GM12801 (cell line): ENCODE data around the gene ANTKMT.

Experiments used
- TF ChIP-seq, protein P1 (sequence below): IDR thresholded peaks from one replicate; pipeline ENCODE4 v1.5.1; 2011; ENCODE audit warnings: control low read depth; ENCODE audit not compliant: insufficient read length; ENCODE audit errors: extremely low read depth

Gene ANTKMT

DNA sequence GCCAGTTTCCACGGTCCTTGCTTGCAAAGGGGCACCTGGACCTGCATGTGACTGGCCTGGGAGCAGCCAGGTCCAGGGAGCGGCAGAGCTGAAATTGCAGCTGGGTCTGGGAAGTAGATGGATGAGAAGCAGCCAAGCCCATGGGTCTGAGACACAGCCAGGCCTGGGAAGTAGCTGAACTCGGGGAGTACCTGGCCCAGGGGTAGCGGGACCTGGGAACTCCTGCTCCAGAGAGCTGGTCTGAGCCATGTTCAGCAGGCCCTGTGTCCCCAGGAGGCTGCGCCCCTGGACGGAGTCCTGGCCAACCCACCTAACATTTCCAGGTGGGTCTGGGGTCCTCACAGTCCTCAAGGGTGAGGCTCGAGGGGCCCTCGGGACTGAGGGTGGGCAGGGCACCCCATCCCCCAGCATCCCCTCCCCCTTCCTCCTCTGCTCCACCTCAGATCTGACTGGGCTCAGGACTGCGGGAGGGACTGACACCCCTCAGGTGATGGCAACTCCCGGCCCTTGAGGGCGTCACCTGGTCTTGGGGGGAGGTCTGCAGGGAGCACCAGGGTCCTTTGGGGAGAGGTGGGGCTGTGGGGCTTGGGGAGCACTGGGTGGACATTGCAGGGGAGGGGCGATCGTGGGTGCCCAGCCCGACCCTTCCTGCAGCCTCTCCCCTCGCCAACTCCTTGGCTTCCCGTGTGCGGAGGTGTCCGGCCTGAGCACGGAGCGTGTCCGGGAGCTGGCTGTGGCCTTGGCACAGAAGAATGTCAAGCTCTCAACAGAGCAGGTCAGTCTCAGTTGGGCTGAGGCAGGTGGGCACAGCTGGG is 42.6 kb downstream of the ANTKMT start:
- TF ChIP-seq, protein P1, sequence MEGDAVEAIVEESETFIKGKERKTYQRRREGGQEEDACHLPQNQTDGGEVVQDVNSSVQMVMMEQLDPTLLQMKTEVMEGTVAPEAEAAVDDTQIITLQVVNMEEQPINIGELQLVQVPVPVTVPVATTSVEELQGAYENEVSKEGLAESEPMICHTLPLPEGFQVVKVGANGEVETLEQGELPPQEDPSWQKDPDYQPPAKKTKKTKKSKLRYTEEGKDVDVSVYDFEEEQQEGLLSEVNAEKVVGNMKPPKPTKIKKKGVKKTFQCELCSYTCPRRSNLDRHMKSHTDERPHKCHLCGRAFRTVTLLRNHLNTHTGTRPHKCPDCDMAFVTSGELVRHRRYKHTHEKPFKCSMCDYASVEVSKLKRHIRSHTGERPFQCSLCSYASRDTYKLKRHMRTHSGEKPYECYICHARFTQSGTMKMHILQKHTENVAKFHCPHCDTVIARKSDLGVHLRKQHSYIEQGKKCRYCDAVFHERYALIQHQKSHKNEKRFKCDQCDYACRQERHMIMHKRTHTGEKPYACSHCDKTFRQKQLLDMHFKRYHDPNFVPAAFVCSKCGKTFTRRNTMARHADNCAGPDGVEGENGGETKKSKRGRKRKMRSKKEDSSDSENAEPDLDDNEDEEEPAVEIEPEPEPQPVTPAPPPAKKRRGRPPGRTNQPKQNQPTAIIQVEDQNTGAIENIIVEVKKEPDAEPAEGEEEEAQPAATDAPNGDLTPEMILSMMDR, result no peak

DNA sequence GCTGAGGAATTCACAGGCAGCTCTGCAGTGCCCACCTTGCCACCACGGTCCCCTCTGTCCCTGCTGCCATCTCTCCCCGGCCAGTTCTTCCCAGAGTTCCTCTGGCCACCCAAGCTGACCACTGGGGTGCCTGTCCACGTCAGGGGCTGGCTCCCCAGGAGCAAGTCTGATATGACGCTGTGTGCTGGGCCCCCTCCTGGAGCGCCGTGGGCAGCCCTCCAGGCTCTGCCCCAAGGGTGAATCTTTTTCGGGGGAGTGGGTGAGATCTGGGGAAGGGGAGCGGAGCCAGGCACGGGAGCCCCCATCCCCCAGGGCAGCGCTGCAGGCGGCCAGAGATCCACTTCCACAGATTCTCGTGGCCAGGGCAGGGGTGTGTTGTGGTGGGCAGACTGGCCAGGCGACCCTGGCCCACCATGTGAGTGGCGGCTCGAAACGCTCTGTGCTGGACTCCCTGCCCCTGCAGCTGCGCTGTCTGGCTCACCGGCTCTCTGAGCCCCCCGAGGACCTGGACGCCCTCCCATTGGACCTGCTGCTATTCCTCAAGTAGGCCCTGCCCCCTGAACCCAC is 43.3 kb downstream of the ANTKMT start:
- TF ChIP-seq, protein P1, result no peak

DNA sequence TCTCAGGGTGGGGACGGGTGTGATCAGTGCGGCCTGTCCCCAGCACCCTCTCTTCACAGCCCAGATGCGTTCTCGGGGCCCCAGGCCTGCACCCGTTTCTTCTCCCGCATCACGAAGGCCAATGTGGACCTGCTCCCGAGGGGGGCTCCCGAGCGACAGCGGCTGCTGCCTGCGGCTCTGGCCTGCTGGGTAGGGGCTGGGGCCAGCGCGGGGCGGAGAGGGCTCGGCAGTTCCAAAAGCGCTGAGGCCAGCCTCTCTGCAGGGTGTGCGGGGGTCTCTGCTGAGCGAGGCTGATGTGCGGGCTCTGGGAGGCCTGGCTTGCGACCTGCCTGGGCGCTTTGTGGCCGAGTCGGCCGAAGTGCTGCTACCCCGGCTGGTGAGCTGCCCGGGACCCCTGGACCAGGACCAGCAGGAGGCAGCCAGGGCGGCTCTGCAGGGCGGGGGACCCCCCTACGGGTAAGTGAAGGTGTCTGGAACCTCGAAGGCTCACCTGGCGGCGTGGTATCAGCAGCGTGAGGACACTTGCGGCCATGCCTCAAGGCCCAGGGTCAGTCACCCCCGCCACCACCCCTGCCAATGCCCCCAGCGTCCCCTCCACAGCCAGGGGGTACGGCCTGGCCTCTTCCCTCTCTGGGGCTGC is 44.0 kb downstream of the ANTKMT start:
- TF ChIP-seq, protein P1, result no peak

DNA sequence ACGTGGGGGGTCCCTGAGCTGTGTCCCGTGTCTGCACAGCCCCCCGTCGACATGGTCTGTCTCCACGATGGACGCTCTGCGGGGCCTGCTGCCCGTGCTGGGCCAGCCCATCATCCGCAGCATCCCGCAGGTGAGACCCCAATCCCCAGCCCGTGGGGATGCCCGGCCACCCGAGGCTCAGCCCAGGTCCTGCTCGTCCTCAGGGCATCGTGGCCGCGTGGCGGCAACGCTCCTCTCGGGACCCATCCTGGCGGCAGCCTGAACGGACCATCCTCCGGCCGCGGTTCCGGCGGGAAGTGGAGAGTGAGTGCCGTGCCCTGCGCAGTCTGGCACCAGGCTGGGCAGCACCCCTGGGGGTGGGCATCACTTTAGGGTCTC is 44.5 kb downstream of the ANTKMT start:
- TF ChIP-seq, protein P1, result no peak

DNA sequence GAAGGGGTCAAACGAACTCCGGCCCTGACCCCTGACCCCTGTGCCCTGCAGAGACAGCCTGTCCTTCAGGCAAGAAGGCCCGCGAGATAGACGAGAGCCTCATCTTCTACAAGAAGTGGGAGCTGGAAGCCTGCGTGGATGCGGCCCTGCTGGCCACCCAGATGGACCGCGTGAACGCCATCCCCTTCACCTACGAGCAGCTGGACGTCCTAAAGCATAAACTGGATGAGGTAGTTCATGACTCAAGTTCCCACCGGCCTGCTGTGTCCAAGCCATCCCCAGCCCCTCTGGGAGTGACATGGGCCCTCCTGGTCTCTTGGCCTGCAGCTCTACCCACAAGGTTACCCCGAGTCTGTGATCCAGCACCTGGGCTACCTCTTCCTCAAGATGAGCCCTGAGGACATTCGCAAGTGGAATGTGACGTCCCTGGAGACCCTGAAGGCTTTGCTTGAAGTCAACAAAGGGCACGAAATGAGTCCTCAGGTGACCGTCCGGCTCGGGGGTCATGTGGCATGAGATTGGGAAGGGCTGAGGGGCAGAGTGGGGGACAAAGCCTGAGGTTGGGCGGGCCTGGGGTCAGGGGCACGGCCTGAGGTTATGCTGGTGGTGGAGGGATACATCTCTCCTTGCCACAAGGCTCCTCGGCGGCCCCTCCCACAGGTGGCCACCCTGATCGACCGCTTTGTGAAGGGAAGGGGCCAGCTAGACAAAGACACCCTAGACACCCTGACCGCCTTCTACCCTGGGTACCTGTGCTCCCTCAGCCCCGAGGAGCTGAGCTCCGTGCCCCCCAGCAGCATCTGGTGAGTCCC is 45.3 kb downstream of the ANTKMT start:
- TF ChIP-seq, protein P1, result no peak

DNA sequence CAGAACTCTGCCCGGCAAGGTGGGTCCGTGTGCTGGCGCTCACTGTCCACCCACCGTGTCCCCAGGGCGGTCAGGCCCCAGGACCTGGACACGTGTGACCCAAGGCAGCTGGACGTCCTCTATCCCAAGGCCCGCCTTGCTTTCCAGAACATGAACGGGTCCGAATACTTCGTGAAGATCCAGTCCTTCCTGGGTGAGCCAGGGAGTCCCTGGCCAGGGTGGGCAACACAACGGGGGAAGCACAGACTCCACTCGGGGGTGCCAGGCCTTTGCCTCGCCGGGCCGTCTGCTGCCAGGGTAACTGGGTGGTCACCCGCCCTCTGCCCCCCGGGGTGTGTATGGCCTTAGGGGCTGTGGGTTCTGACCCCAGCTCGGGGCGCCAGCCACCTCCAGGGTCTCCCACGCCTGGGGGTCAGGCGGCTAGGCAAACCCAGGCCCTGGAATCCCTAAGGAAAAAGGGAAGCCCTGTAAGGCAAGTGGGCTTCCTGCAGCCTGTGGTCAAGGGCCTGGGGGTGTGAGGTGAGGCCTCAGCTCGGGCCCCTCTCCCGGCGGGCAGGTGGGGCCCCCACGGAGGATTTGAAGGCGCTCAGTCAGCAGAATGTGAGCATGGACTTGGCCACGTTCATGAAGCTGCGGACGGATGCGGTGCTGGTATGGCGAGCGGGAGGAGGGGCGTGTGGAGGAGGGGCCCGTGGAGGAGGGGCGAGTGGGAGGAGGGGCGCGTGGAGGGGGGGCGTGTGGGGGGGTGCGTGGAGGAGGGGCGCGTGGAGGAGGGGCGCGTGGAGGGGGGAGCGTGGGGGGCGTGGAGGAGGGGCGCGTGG is 46.1 kb downstream of the ANTKMT start:
- TF ChIP-seq, protein P1, result no peak
